ENCODE results near the gene FBXW2. TPM values are rescaled to one million over a fixed set of nuclear protein-coding genes. Genes with fewer than 3 reads are reported as not detected.

Gene FBXW2
- polyA plus RNA-seq, 1 of the 3 experiments (the other 2 are of a cell fraction), result 40.1 TPM

GRCh38 chr9:120714846-120715388, 78.3 kb downstream of the FBXW2 start:
- H3K27me3 ChIP-seq (ENCODE audit: insufficient read depth), result no peaks in the 10 kb centered on the region
- TF ChIP-seq GATA2 (CRISPR knock-in tag; IDR thresholded peaks at IDR 0.05) (no peak), RCOR1 (IDR thresholded peaks at IDR 0.05; ENCODE audit: low read length) (peak; percentile 36), CHD2 (IDR thresholded peaks at IDR 0.05; ENCODE audit: low read length, partially characterized antibody) (no peak)
- peak overlapping the region; percentile 78 to 84 for H3K4me3 ChIP-seq (ENCODE audit: low read depth in 2 of 2, low read length in 1 of 2)
- H3K9me2 ChIP-seq, result no peaks in the 10 kb centered on the region
- no peaks in the 10 kb centered on the region for H3K36me3 ChIP-seq (replicated peaks in 1 of 2; ENCODE audit: control insufficient read depth in 1 of 2, insufficient read depth in 2 of 2, low read length in 1 of 2)
- peak overlapping the region; percentile 87 for H3K9ac ChIP-seq
- no peaks in the 10 kb centered on the region for H4K20me1 ChIP-seq (ENCODE audit: insufficient read depth)
- no peaks in the 10 kb centered on the region for H3K9me3 ChIP-seq
- peak overlapping the region; percentile 99 for H2AFZ ChIP-seq (ENCODE audit: low read depth)
- peak overlapping the region; percentile 47 to 86 for H3K27ac ChIP-seq (ENCODE audit: low read depth in 2 of 2, low read length in 1 of 2)
- ChIA-PET POLR2A (interaction anchor here (0.9 to 2.0 kb wide), 5 partner anchors 16 to 143 kb away, joined by 3 to 15 read pairs (median 7); partner anchors contain the start of gene FBXW2), CTCF (interaction anchor here (1.3 to 1.6 kb wide), 5 partner anchors 10 to 95 kb away, joined by 3 to 8 read pairs (median 5); no protein-coding TSS in a partner anchor)
- H3F3A ChIP-seq (replicated peaks; ENCODE audit: insufficient read depth), result peaks cover 21% of the 10 kb centered on the region
- H3K79me2 ChIP-seq (ENCODE audit: insufficient read depth), result peaks cover 24% of the 10 kb centered on the region
- 18% methylated on average over 19 of the region's 30 CpGs for WGBS (ENCODE audit: low lambda C conversion rate)
- no peak for DNase-seq
- peaks cover 11 to 12% of the 10 kb centered on the region in 2 experiments; a peak in 3 of 4 replicates for H3K4me1 ChIP-seq (ENCODE audit: control insufficient read depth in 1 of 2, insufficient read depth in 2 of 2, low read depth in 1 of 2, low read length in 1 of 2)
- H3K4me2 ChIP-seq, result peak overlapping the region; percentile 96

GRCh38 chr9:120714088-120714845, 78.9 kb downstream of the FBXW2 start, which contains the start of gene MEGF9:
TSS of gene MEGF9 (minus strand) at chr9:120714470. CDS start at chr9:120714358, 112 bp downstream.
- CTCF ChIA-PET, result interaction anchor here (1.3 to 1.4 kb wide), 4 partner anchors 10 to 52 kb away, joined by 3 to 8 read pairs (median 4); no protein-coding TSS in a partner anchor
- 3% methylated on average over 5 of the region's 102 CpGs for WGBS (ENCODE audit: low lambda C conversion rate)
- DNase-seq, result peak; percentile 99
- Histone ChIP-seq H2AFZ (ENCODE audit: low read depth) (peak within 1 kb of the TSS; percentile 99), H3K27ac (ENCODE audit: low read depth in 2 of 2, low read length in 1 of 2) (peak within 1 kb of the TSS; percentile 47 to 86), H3K9me3 (no peaks in the 10 kb centered on the region), H3K4me3 (ENCODE audit: low read depth in 2 of 2, low read length in 1 of 2) (peak within 1 kb of the TSS; percentile 78 to 84), H3K27me3 (ENCODE audit: insufficient read depth) (no peaks in the 10 kb centered on the region), H3K4me1 (ENCODE audit: control insufficient read depth in 1 of 2, insufficient read depth in 2 of 2, low read depth in 1 of 2, low read length in 1 of 2) (peaks cover 11 to 13% of the 10 kb centered on the region in 2 experiments; a peak in 3 of 4 replicates), H3K79me2 (ENCODE audit: insufficient read depth) (peaks cover 31% of the 10 kb centered on the region), H3K36me3 (replicated peaks in 1 of 2; ENCODE audit: control insufficient read depth in 1 of 2, insufficient read depth in 2 of 2, low read length in 1 of 2) (no peaks in the 10 kb centered on the region), H3F3A (replicated peaks; ENCODE audit: insufficient read depth) (peaks cover 21% of the 10 kb centered on the region), H4K20me1 (ENCODE audit: insufficient read depth) (no peaks in the 10 kb centered on the region), H3K4me2 (peak within 1 kb of the TSS; percentile 96), H3K9me2 (no peaks in the 10 kb centered on the region), H3K9ac (peak within 1 kb of the TSS; percentile 87)
- POLR2A ChIA-PET, result interaction anchor here (0.6 to 2.0 kb wide), 5 partner anchors 17 to 143 kb away, joined by 3 to 15 read pairs (median 7); partner anchors contain the start of gene FBXW2
- TF ChIP-seq TAF1 (IDR thresholded peaks at IDR 0.05; ENCODE audit: borderline replicate concordance, low read depth, low read length) (peak; percentile 60), USF1 (IDR thresholded peaks at IDR 0.05; ENCODE audit: borderline replicate concordance, low read depth) (peak; percentile 98), RCOR1 (IDR thresholded peaks at IDR 0.05; ENCODE audit: low read length) (no peak), IRF3 (IDR thresholded peaks at IDR 0.05; ENCODE audit: low read depth, low read length) (peak; percentile 79), MAX (IDR thresholded peaks at IDR 0.05; ENCODE audit: low read depth) (peak; percentile 40; the same call in 1 of the 2 replicates), REST (IDR thresholded peaks at IDR 0.05; ENCODE audit: low read depth, low read length) (no peak), USF2 (IDR thresholded peaks at IDR 0.05; ENCODE audit: borderline replicate concordance, low read depth, low read length) (peak; percentile 92), PBX3 (IDR thresholded peaks at IDR 0.05) (peak; percentile 99), CHD2 (IDR thresholded peaks at IDR 0.05; ENCODE audit: low read length, partially characterized antibody) (peak; percentile 80), FOXJ3 (CRISPR knock-in tag; IDR thresholded peaks at IDR 0.05) (no peak), MXI1 (IDR thresholded peaks at IDR 0.05; ENCODE audit: low read depth, low read length) (peak; percentile 77), FOXM1 (IDR thresholded peaks at IDR 0.05; ENCODE audit: low read depth) (no peak), RFX5 (IDR thresholded peaks at IDR 0.05; ENCODE audit: low read length) (0 out of 2 replicates have a peak, but pooled peaks have one; percentile 38)
